HepG2 (cell line): Measurements from ENCODE around the gene PRR14. TPM values are rescaled to one million over a fixed set of nuclear protein-coding genes. Genes with fewer than 3 reads are reported as not detected.
A peak's percentile ranks its signal among the peaks of the same experiment; 100 is the strongest.

ENCODE experiments used
- ATAC-seq: fragments of 200-7000 bp; cut with Tn5 transposase; 3 replicates; pipeline ENCODE4 v1.9.1; 2020; ENCODE audit warnings: mild to moderate bottlenecking, moderate library complexity
- BruUV-seq: library from RNA; stranded (reverse); fragments of 400-500 nt; replicated peaks from 2 replicates; lab custom pipeline; 2021; lab: Mats Ljungman, UMichigan
- CTCF ChIA-PET: fragments of 300-600 bp; formaldehyde crosslinking; extraction: SDS; loops from one replicate; lab custom pipeline; 2021; ENCODE audit warnings: low total read pairs, inconsistent platforms, low intra/inter-chr PET ratio; lab: Yijun Ruan, JAX
- POLR2A ChIA-PET: fragments of 350-600 bp; sonication (Branson Sonifier 250); formaldehyde crosslinking; loops from one replicate; lab custom pipeline; 2020; ENCODE audit warnings: antibody characterized with exemption, inconsistent platforms; lab: Yijun Ruan, JAX
- DNase-seq: peaks from one replicate; pipeline ENCODE4 v3.0.0-alpha.2; 2015; ENCODE audit warnings: low spot score
- FAIRE-seq: peaks from 3 replicates; lab custom pipeline; 2011; peaks lifted over from hg19 to GRCh38; lab: Jason Lieb, UNC
- H2AFZ ChIP-seq: one replicate; pipeline ENCODE4 v1.6.1; 2011; ENCODE audit warnings: low read length, inconsistent platforms
- H3K27ac ChIP-seq: fragments of 300-600 bp; 3 replicates; pipeline ENCODE4 v1.8.0; 2011; ENCODE audit warnings: mixed run types, mild to moderate bottlenecking, mixed read lengths, low read length, inconsistent platforms; ENCODE audit not compliant: insufficient read depth; ENCODE audit errors: extremely low read length
- H3K27me3 ChIP-seq, 2 experiments: fragments of 200-600 bp in 1 of 2; 2 replicates in 1 of 2; 3 replicates in 1 of 2; pipeline versions ENCODE4 v1.6.0 to v1.8.0; 2011; ENCODE audit warnings: low read length in 2 of 2, mild to moderate bottlenecking in 2 of 2, moderate library complexity in 2 of 2, inconsistent platforms in 1 of 2; ENCODE audit not compliant: insufficient read depth in 2 of 2, control insufficient read depth in 1 of 2
- H3K36me3 ChIP-seq, 2 experiments: fragments of 200-600 bp in 1 of 2; replicated peaks in 1 of 2; 2 replicates in 1 of 2; 3 replicates in 1 of 2; pipeline versions ENCODE4 v1.5.1 to v1.8.0; 2011; ENCODE audit warnings: low read length in 2 of 2, inconsistent platforms in 1 of 2; ENCODE audit not compliant: insufficient read depth in 2 of 2, control insufficient read depth in 1 of 2
- H3K4me1 ChIP-seq: 2 replicates; pipeline ENCODE4 v1.5.1; 2012; ENCODE audit warnings: low read length, inconsistent platforms; ENCODE audit not compliant: insufficient read depth
- H3K4me2 ChIP-seq: 2 replicates; pipeline ENCODE4 v1.6.0; 2011; ENCODE audit warnings: low read depth, low read length, inconsistent platforms
- H3K4me3 ChIP-seq, 3 experiments: fragments of 200-600 bp in 1 of 3; sonication (generic), shearing (Covaris generic) in 1 of 3; replicated peaks in 1 of 3; 2 replicates each; pipeline ENCODE4 v1.5.1; 2011 to 2016; ENCODE audit warnings: low read length in 3 of 3, inconsistent platforms in 2 of 3, low read depth in 2 of 3, mild to moderate bottlenecking in 2 of 3, control low read depth in 1 of 3, mixed read lengths in 1 of 3; ENCODE audit not compliant: insufficient read depth in 1 of 3
- H3K79me2 ChIP-seq: one replicate; pipeline ENCODE4 v1.6.1; 2011; ENCODE audit warnings: low read length, inconsistent platforms; ENCODE audit not compliant: insufficient read depth
- H3K9ac ChIP-seq: 2 replicates; pipeline ENCODE4 v1.6.0; 2011; ENCODE audit warnings: mild to moderate bottlenecking, low read depth, low read length, inconsistent platforms; ENCODE audit not compliant: insufficient read depth
- H3K9me3 ChIP-seq: 2 replicates; pipeline ENCODE4 v1.5.1; 2012; ENCODE audit warnings: mild to moderate bottlenecking, low read length
- H4K20me1 ChIP-seq: 2 replicates; pipeline ENCODE4 v1.6.0; 2011; ENCODE audit warnings: inconsistent platforms, mild to moderate bottlenecking, low read length, moderate library complexity; ENCODE audit not compliant: insufficient read depth
- DRAP1 ChIP-seq: IDR thresholded peaks from 2 replicates; pipeline ENCODE4 v1.6.1; 2016; ENCODE audit warnings: missing genetic modification reagents, missing compliant biosample characterization
- HIVEP1 ChIP-seq: sonication (generic); formaldehyde crosslinking; IDR thresholded peaks from 2 replicates; pipeline ENCODE4 v1.4.0; 2020; ENCODE audit warnings: mild to moderate bottlenecking, missing genetic modification reagents
- NCOA1 ChIP-seq: sonication (generic); formaldehyde crosslinking; IDR thresholded peaks from 2 replicates; pipeline ENCODE4 v1.9.0; 2021; ENCODE audit warnings: missing genetic modification reagents
- RBM22 ChIP-seq: fragments of 200-400 bp; formaldehyde crosslinking; optimal IDR thresholded peaks from 2 replicates; pipeline ENCODE3; 2017; ENCODE audit warnings: mild to moderate bottlenecking, low read length, moderate library complexity
- SP4 ChIP-seq: sonication (generic); formaldehyde crosslinking; IDR thresholded peaks from 2 replicates; pipeline ENCODE4 v1.8.1; 2023; ENCODE audit warnings: mild to moderate bottlenecking, missing genetic modification reagents
- WIZ ChIP-seq: sonication (generic); formaldehyde crosslinking; IDR thresholded peaks from 2 replicates; pipeline ENCODE4 v1.5.1; 2020; ENCODE audit warnings: mild to moderate bottlenecking, missing genetic modification reagents
- ZBTB21 ChIP-seq: sonication (generic); formaldehyde crosslinking; IDR thresholded peaks from 2 replicates; pipeline ENCODE4 v1.4.0; 2020; ENCODE audit warnings: missing genetic modification reagents
- ZNF253 ChIP-seq: sonication (generic); formaldehyde crosslinking; IDR thresholded peaks from 2 replicates; pipeline ENCODE4 v1.8.0; 2022; ENCODE audit warnings: mild to moderate bottlenecking, missing genetic modification reagents, borderline replicate concordance
- WGBS: methylation state at CpG from one replicate; pipeline ENCODE4 v1.1.6; 2017; ENCODE audit warnings: low lambda C conversion rate; 5-methylcytosine and 5-hydroxymethylcytosine counted together
- in situ Hi-C: cut with HindIII; loops from 2 replicates; pipeline ENCODE4 v1.10.0; 2017; ENCODE audit warnings: low pct_unique_long_range_greater_than_20kb; ENCODE audit not compliant: extremely low pct_ligation_motif_present
- intact Hi-C: fragments of 100-400 bp; cut with micrococcal nuclease; formaldehyde crosslinking; loops from one replicate; pipeline ENCODE4 v1.10.0; 2022; ENCODE audit not compliant: unreplicated experiment
- polyA plus RNA-seq, 8 experiments: library from polyadenylated mRNA; depleted of rRNA in 3 of 8; stranded (reverse) in 7 of 8; unstranded in 1 of 8; fragments of >200 nt; fragmentation: Illumina TruSeq in 4 of 8; extraction: Trizol in 4 of 8; gene quantifications; 2 replicates each; pipeline versions ENCODE4 v1.2.1 to v1.2.3, GENCODE V29; 2011 to 2016; ENCODE audit warnings: low read depth in 4 of 8, missing spikeins in 1 of 8, mixed read lengths in 1 of 8; ENCODE audit not compliant: insufficient read depth in 1 of 8
- total RNA-seq, 5 experiments: library from RNA; depleted of rRNA; stranded (reverse); fragments of >200 nt; fragmentation: Illumina TruSeq; extraction: Trizol; gene quantifications; 2 replicates each; pipeline ENCODE4 v1.2.3, GENCODE V29; 2016; ENCODE audit warnings: low read depth in 1 of 5
- TF ChIP-seq, protein P1 (sequence below): sonication (generic); formaldehyde crosslinking; IDR thresholded peaks from 2 replicates; pipeline ENCODE4 v1.4.0; 2020; ENCODE audit warnings: missing genetic modification reagents

PRR14 gene
- total and polyA plus RNA-seq, 2 of the 13 experiments (the other 11 are each of a cell fraction or from before 2014, with no cell fraction given): 8.4 to 11.0 TPM

- TF ChIP-seq, protein P1, sequence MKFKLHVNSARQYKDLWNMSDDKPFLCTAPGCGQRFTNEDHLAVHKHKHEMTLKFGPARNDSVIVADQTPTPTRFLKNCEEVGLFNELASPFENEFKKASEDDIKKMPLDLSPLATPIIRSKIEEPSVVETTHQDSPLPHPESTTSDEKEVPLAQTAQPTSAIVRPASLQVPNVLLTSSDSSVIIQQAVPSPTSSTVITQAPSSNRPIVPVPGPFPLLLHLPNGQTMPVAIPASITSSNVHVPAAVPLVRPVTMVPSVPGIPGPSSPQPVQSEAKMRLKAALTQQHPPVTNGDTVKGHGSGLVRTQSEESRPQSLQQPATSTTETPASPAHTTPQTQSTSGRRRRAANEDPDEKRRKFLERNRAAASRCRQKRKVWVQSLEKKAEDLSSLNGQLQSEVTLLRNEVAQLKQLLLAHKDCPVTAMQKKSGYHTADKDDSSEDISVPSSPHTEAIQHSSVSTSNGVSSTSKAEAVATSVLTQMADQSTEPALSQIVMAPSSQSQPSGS (CRISPR knock-in tag): peak; percentile 47; the same call in 1 of the 2 replicates
- 0 out of 2 replicates have a peak, but pooled peaks have one; percentile 16 for TF ChIP-seq WIZ (CRISPR knock-in tag)
- peak; percentile 75 for TF ChIP-seq SP4 (CRISPR knock-in tag)
- peak; percentile 86 for TF ChIP-seq DRAP1 (CRISPR knock-in tag)
- TF ChIP-seq HIVEP1: 0 out of 2 replicates have a peak, but pooled peaks have one; percentile 18
- TF ChIP-seq ZNF253 (CRISPR knock-in tag): no peak
- no peak; the same call in none of the 2 replicates for TF ChIP-seq NCOA1 (CRISPR knock-in tag)
Observed at GRCh38 chr16:30650369-30651123, at the start of gene PRR14 (continued).

- H3K9me3 ChIP-seq: peaks cover 4% of the 10 kb centered on the region
- in situ Hi-C loops (loop anchor here (10.0 kb wide), 1 partner anchor 167 kb away; the partner anchor contains the start of gene DCTPP1), intact Hi-C loops (no loop called here)
- DNase-seq (no peak), ATAC-seq (no peak), FAIRE-seq (no peak)
- H3K36me3 ChIP-seq: peaks cover 16 to 33% of the 10 kb centered on the region in 2 experiments; a peak in 4 of 5 replicates
- H3K4me2 ChIP-seq: no peak overlapping the region
- H4K20me1 ChIP-seq: no peaks in the 10 kb centered on the region
- H3K27ac ChIP-seq: no peak overlapping the region
- no peak overlapping the region for H3K9ac ChIP-seq
- POLR2A ChIA-PET: interaction anchor here (0.7 to 3.4 kb wide), 4 partner anchors 9 to 172 kb away, joined by 3 to 15 read pairs (median 5); partner anchors contain the start of genes DCTPP1, ZNF689 and ZNF764
- peaks cover 24% of the 10 kb centered on the region for H3K4me1 ChIP-seq
- CTCF ChIA-PET: no interaction called here
- BruUV-seq: no TSS peak
- no peaks in the 10 kb centered on the region for H3K79me2 ChIP-seq
- no peak overlapping the region for H3K4me3 ChIP-seq
- no peaks in the 10 kb centered on the region for H3K27me3 ChIP-seq
- TF ChIP-seq RBM22 (peak; percentile 13), ZBTB21 (CRISPR knock-in tag) (no peak)
- no peak overlapping the region for H2AFZ ChIP-seq
- WGBS: 96% methylated on average over 4 of the region's 4 CpGs
Observed at GRCh38 chr16:30601966-30602365, 48.8 kb upstream of the PRR14 start.
